Skeletal muscle satellite cell (primary cell): ENCODE measurements around the gene LRFN2.

Experiments
- H3K27me3 ChIP-seq: 2 replicates; pipeline ENCODE4 v1.7.0; 2013; ENCODE audit warnings: low read length; ENCODE audit not compliant: control insufficient read depth, insufficient read depth
- H3K36me3 ChIP-seq: 2 replicates; pipeline ENCODE4 v1.7.0; 2013; ENCODE audit warnings: mild to moderate bottlenecking, control low read depth, low read length; ENCODE audit not compliant: insufficient read depth
- H3K4me1 ChIP-seq: 2 replicates; pipeline ENCODE4 v1.7.0; 2013; ENCODE audit warnings: low read length; ENCODE audit not compliant: control insufficient read depth, insufficient read depth
- H3K4me2 ChIP-seq: 2 replicates; pipeline ENCODE4 v1.7.0; 2013; ENCODE audit warnings: mild to moderate bottlenecking, low read length
- H3K4me3 ChIP-seq: 2 replicates; pipeline ENCODE4 v1.7.0; 2013; ENCODE audit warnings: low read length
- H3K9ac ChIP-seq: 2 replicates; pipeline ENCODE4 v1.7.0; 2013; ENCODE audit warnings: mild to moderate bottlenecking, low read depth, low read length, moderate library complexity
- H3K9me3 ChIP-seq: replicated peaks from 2 replicates; pipeline ENCODE4 v1.7.0; 2013; ENCODE audit warnings: mild to moderate bottlenecking, control low read depth, low read length

Gene LRFN2

DNA sequence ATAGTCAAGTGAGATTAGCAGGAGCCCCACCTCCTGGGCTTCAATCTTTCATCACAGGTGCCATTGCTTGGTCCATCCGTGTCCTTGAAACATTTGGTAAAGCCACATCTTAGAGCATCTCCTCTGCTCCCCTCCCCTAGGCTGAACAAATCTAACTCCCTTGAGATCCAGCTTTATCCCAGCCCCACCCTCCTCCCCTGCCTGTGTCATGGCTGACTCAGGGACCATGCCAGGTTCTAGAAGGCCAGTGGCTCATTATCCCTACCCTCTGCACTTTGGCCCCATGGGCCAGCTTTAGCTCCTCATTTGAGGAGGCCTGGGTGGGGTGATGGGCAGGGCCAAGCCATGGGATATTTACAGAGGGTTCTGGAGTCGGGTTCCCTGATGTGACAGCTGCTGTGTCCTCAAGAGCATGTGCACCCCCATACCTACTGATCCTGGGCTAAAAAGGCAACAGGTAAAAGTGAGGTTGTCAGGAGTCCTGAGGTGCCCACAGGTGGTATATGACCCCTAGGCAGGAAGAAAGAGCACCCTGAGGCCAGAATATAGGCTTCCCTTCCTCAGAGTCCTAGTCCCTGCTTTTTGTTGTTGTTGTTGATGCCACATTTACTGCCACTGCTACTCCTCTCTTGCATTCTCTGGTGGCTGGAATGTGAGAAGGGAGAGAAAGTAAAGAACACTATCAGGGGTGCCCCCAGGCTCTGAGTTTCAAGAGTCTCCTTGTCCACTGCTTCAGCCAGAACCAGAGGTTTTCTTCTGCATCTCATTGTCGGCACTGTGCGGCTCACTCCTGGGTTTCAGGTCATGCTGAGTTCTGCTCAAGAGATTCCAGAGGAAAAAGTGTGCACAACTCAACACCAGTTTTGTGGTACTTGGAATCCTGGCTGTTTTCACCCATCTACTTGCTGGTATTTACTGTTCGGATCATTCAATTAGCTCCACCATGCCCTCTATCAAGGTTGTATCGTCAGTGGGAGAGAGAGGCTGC, 228.4 kb downstream of the LRFN2 start:
- Histone ChIP-seq H3K36me3 (no peaks in the 10 kb centered on the region), H3K4me1 (no peaks in the 10 kb centered on the region), H3K9me3 (no peaks in the 10 kb centered on the region), H3K4me2 (no peak overlapping the region), H3K4me3 (no peak overlapping the region), H3K27me3 (no peaks in the 10 kb centered on the region), H3K9ac (no peak overlapping the region)

DNA sequence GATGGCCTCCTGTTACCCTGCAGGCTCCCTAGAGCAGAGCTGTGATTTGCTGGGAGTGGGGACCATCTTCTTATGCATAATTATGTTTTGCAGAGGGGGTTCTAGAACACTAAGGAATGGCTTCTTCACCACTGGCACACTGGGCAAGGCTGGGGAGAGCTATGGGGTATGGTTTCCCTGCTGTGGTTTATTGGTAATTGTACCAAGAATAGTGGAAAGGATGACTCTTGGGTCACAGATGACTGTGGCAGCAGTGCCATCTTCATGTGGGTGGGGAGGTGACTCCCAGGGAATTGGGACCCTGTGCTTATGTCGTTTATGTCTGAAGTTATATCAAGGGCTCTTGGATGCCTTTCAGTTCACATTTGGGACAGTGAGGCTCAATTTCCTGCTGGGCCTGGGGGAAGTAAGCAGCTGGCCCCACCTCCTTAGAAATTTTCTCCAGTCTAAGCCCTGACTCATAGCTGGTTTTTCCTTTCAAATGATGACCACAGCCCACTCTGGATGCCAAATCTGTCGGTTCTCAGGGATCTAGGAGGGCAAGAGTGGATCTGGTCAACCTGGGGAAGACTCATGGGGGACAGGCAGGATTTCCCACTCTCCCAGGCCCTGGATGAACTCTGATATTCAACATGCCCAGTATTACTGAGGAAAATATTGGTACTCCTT, 230.8 kb downstream of the LRFN2 start:
- H3K4me2 ChIP-seq = no peak overlapping the region
- no peaks in the 10 kb centered on the region for H3K4me1 ChIP-seq

DNA sequence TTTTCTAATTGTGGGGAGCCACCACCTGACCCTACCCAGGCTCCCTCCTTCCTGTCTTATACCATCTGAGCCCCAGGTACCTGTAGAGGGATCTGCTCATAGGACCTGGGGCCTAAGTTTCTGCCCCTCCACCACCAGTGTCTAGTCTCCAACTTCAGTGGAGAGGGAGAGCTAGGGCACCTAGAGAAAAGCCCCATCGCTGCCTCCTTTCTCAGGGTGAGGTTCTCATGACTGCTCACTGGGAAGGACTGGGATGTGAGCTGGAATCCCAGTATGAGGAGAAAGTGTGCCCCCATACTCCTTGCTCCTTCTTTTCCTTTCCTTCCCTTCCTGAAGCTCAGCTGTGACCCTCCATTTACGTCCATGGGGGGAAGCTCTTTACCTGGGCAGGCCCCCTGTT, 231.6 kb downstream of the LRFN2 start:
- H3K4me3 ChIP-seq = no peak overlapping the region
- H3K36me3 ChIP-seq = no peaks in the 10 kb centered on the region
- H3K4me2 ChIP-seq = no peak overlapping the region
- H3K4me1 ChIP-seq = no peaks in the 10 kb centered on the region
- H3K9me3 ChIP-seq = no peaks in the 10 kb centered on the region
- H3K27me3 ChIP-seq = no peaks in the 10 kb centered on the region
- H3K9ac ChIP-seq = no peak overlapping the region

More for the DNA sequence above, 230.8 kb downstream of the LRFN2 start:
- no peaks in the 10 kb centered on the region for H3K27me3 ChIP-seq
- H3K36me3 ChIP-seq = no peaks in the 10 kb centered on the region
- no peaks in the 10 kb centered on the region for H3K9me3 ChIP-seq
- H3K4me3 ChIP-seq = no peak overlapping the region
- H3K9ac ChIP-seq = no peak overlapping the region

DNA sequence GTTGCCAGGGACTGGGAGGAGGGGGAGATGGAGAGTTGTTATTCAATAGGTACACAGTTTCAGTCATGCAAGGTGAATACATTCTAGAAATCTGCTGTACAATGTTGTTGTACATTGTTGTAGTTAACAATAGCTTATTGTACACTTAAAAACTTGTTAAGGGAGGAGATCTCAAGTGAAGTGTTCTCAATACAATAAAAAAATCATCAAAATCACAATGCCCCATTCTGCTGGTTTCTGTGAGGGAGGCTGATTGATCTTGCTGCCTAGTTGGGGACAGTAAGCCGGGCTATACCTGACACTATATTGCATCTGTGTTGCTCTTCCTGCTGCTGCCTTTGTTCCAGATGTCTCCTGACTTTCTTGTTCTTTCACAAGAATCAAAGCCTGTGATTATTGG, 232.1 kb downstream of the LRFN2 start:
- Histone ChIP-seq H3K4me3 (no peak overlapping the region), H3K4me1 (no peaks in the 10 kb centered on the region), H3K9me3 (no peaks in the 10 kb centered on the region), H3K9ac (no peak overlapping the region), H3K27me3 (no peaks in the 10 kb centered on the region), H3K4me2 (no peak overlapping the region), H3K36me3 (no peaks in the 10 kb centered on the region)

DNA sequence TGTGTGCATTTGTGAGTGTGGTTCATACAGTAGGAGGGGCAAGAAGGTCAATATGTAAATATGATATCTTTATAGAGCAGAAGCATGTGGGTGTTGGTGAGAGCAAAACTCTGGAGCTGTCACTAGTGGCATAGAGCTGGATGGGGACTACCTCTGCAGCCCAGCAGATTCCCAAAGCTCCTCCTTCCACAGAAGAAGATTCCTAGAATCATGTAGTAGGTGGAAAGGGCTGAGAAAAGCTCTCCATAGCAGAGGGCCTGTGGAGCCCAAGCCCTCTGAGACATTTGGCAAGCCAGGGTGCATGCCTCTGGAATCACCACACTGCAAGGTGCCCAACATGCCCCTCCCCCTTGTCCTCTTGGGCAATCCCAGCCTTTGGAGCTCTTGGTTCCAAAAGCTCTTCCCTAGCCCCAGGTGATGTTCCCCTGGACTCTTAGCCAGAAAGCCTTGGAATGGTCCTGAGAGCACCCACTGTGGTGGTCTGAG, 233.2 kb downstream of the LRFN2 start:
- Histone ChIP-seq H3K4me1 (no peaks in the 10 kb centered on the region), H3K4me3 (no peak overlapping the region), H3K4me2 (no peak overlapping the region), H3K27me3 (no peaks in the 10 kb centered on the region), H3K9ac (no peak overlapping the region), H3K36me3 (no peaks in the 10 kb centered on the region), H3K9me3 (no peaks in the 10 kb centered on the region)

DNA sequence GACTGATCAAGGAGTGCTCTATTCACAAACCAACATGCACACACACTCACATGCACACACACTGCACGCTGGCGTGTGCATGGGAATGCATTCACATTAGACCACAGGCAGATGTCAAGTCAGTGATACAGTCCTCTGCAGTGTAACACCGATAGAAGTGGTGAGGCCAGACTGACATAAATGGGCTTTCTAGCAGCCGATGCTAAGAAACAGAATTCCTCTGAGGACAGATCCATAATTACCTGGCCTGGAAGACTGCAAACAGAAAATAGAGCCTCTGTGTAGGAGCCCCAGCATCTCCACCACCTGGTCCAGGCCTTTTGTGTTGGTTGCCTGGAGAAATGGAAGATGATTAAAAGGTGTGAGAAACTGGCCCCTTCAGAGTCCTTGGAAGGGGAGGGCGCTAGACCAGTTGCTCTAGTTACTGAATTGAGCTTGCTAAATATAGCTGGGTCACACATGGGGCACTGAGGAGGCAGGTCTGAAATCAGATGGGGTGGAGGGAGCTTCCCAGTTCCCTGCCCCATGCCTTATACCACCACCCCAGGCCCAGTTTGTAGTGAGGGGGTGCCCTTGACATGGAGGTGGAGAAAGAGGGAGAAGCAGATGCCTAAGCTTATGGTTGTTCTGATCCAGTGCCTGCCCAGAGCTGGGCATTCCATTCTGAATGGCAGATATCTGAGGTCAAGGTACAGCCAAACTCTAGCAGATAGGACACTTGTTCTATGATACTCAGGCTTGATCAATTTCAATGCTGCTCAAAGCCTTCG, 233.8 kb downstream of the LRFN2 start:
- Histone ChIP-seq H3K4me1 (no peaks in the 10 kb centered on the region), H3K4me2 (no peak overlapping the region), H3K27me3 (no peaks in the 10 kb centered on the region), H3K36me3 (no peaks in the 10 kb centered on the region), H3K9me3 (no peaks in the 10 kb centered on the region), H3K9ac (no peak overlapping the region), H3K4me3 (no peak overlapping the region)

DNA sequence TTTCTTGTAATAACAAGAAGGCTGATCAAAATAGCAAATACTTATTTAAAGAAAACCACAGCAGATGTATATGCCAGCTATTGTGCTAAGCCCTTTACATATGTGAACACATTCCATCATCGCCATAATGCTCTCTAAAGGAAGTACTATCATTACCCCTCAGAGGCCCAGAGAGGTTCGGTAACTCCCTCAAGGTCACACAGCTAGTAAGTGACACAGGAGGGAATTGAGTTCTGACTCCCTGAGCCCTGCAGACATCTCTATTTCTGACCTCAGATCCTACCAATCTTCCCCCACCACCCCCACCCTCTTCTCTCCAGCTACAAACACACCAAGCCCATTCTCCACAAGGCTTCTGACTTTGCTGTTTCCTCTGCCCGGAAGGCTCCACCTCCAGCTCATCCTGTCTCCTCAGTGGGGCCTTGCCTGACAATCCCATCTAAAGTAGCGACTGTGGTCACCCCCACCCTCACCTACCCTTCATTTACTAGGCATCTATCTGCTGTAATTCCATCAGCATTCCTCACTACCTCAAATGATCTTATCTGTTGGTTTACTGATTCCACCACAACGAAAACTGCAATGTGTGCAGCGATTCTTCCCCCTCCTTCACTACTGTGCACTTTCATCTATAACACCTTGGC, 234.5 kb downstream of the LRFN2 start:
- Histone ChIP-seq H3K9ac (no peak overlapping the region), H3K4me1 (no peaks in the 10 kb centered on the region), H3K27me3 (no peaks in the 10 kb centered on the region), H3K36me3 (no peaks in the 10 kb centered on the region), H3K4me3 (no peak overlapping the region), H3K9me3 (no peaks in the 10 kb centered on the region), H3K4me2 (no peak overlapping the region)

DNA sequence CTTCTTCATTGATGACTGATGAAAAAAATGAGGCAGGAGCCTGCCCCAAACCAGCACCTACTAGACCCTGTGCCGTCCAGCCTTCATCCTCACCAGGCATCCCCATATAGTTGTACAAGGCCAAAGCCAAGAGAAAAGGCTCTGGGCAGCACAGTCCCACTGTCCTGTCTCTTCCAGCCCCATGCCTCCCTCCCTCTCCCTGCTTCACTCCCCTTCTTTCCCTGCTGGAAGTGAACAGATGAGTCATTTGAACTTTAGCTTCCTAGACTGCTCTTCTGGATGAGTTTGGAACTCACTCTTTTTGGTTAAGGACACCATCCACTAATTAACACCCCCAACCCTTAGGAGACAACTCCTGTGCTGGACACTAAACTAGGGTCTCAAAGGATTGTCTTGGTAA, 235.2 kb downstream of the LRFN2 start:
- H3K9ac ChIP-seq = no peak overlapping the region
- no peaks in the 10 kb centered on the region for H3K4me1 ChIP-seq
- no peak overlapping the region for H3K4me2 ChIP-seq
- H3K9me3 ChIP-seq = no peaks in the 10 kb centered on the region
- no peaks in the 10 kb centered on the region for H3K27me3 ChIP-seq
- H3K36me3 ChIP-seq = no peaks in the 10 kb centered on the region
- H3K4me3 ChIP-seq = no peak overlapping the region

DNA sequence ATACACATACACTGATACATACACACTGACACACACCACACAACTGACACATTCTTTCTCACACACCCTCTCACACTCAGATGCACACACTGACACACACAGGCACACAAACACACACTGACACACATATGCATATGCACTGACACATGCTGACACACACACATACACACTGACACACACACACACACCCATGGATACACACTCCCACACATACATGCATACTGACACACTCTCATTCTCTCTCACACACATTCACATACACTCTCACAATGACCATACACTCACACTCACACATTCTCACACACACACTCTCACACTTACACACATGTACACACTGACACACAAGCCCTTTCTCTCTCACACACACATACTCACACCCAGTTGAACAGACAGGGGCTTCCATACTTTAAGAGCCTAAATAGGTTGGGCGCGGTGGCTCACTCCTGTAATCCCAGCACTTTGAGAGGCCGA, 236.4 kb downstream of the LRFN2 start:
- no peaks in the 10 kb centered on the region for H3K4me1 ChIP-seq
- no peak overlapping the region for H3K4me3 ChIP-seq
- H3K9me3 ChIP-seq = no peaks in the 10 kb centered on the region
- no peaks in the 10 kb centered on the region for H3K27me3 ChIP-seq
- H3K9ac ChIP-seq = no peak overlapping the region
- H3K36me3 ChIP-seq = no peaks in the 10 kb centered on the region
- no peak overlapping the region for H3K4me2 ChIP-seq

DNA sequence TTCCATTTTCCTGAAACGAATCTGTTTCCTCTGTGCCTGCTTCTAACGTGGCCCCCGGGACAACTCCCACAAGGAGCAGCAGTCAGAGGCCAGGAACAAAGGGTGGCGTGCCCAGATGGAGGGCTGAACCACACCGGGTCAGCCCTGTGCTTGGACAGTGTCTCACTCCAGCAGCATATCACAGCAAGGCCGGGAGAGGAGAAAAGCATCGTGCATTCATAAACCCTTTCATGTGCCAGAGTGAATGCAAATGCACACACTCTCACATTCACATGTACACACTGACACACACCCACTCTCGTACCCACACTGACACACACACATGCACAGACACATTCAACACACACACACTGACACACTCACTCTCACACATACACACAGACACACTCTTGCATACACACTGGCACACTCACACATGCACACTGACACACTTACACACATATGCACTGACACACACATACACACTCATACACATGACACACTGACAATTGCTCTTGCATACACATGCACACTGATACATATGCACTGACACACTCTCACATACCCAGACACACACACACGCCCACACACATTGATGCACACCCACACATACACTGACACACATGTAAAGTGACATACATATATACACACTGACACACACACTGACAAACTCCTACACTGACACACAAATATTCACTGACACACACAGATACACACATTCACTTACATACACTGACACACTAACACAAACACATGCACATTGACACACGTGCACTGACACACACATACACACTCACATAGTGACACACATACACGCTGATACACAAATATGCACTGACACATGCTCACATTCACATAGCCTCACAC, 237.0 kb downstream of the LRFN2 start:
- no peaks in the 10 kb centered on the region for H3K27me3 ChIP-seq
- H3K9ac ChIP-seq = no peak overlapping the region
- H3K36me3 ChIP-seq = no peaks in the 10 kb centered on the region
- no peak overlapping the region for H3K4me2 ChIP-seq
- no peaks in the 10 kb centered on the region for H3K4me1 ChIP-seq
- no peaks in the 10 kb centered on the region for H3K9me3 ChIP-seq
- no peak overlapping the region for H3K4me3 ChIP-seq
